AML-193 (cell line): ENCODE results near the gene TPI1.
"Not testable (repeated sequence)": the region's sequence is repeated elsewhere in the genome, so short reads cannot be mapped to it uniquely, and the experiment has no call there.

Experiments used
- DNase-seq, 2 experiments: peaks; one replicate each; lab custom pipeline; 2025; lab: John Stamatoyannopoulos, UW

The TPI1 gene

GRCh38 chr12:6894321-6894720, 27.0 kb downstream of the TPI1 start:
- DNase-seq = no peak

- no peak for DNase-seq
These were observed 29.6 kb downstream of the TPI1 start for GRCh38 chr12:6896846-6897435.

- no peak for DNase-seq
These were observed 32.1 kb downstream of the TPI1 start for GRCh38 chr12:6899427-6899826.

GRCh38 chr12:6899837-6900519, 32.6 kb downstream of the TPI1 start:
- peak; percentile 72 to 75 for DNase-seq

- no peak for DNase-seq
These were observed 35.1 kb downstream of the TPI1 start for GRCh38 chr12:6902448-6902847.

- DNase-seq = no peak
These were observed 36.4 kb downstream of the TPI1 start for GRCh38 chr12:6903722-6904121.

GRCh38 chr12:6904280-6905276, 37.2 kb downstream of the TPI1 start, which contains the start of gene LRRC23:
TSS of gene LRRC23 (plus strand) at chr12:6904822. CDS start at chr12:6905634, 812 bp downstream.
- peak; percentile 93 for DNase-seq

GRCh38 chr12:6905414-6906040, 38.2 kb downstream of the TPI1 start:
- DNase-seq = no peak

- not testable (repeated sequence) for DNase-seq
These were observed 40.8 kb downstream of the TPI1 start for GRCh38 chr12:6908141-6908540.

GRCh38 chr12:6909421-6910145, 42.3 kb downstream of the TPI1 start:
- no peak for DNase-seq

- DNase-seq = no peak
These were observed 45.0 kb downstream of the TPI1 start for GRCh38 chr12:6912164-6912935.

GRCh38 chr12:6914246-6914946, 47.1 kb downstream of the TPI1 start, which contains the start of gene ENO2:
TSS of gene ENO2 (plus strand) at chr12:6914580. CDS start at chr12:6915833, 1,253 bp downstream.
- no peak for DNase-seq

- DNase-seq = no peak
These were observed 47.8 kb downstream of the TPI1 start for GRCh38 chr12:6914947-6915788.

GRCh38 chr12:6915789-6916285, 48.5 kb downstream of the TPI1 start:
- DNase-seq = no peak

- DNase-seq = no peak
These were observed 49.3 kb downstream of the TPI1 start for GRCh38 chr12:6916426-6917200.

GRCh38 chr12:6917491-6918231, 50.3 kb downstream of the TPI1 start:
- no peak for DNase-seq

GRCh38 chr12:6919588-6919987, 52.3 kb downstream of the TPI1 start:
- no peak for DNase-seq
